Measurements from ENCODE around the gene TRIP12.
"Not testable (repeated sequence)": the region's sequence is repeated elsewhere in the genome, so short reads cannot be mapped to it uniquely, and the experiment has no call there.

TRIP12 gene

GRCh38 chr2:229849073-229849472 lies 72.7 kb downstream of the TRIP12 start:
- H3K4me3 ChIP-seq (ENCODE audit: low read length) = no peak overlapping the region
- DNase-seq (ENCODE audit: low read depth) = no peak
- TF ChIP-seq CTCF (conservative IDR thresholded peaks at IDR 0.05; ENCODE audit: low read depth, low read length) = no peak

- no peak for TF ChIP-seq CTCF (conservative IDR thresholded peaks at IDR 0.05; ENCODE audit: low read depth, low read length)
- DNase-seq (ENCODE audit: low read depth) = no peak
- no peak overlapping the region for H3K4me3 ChIP-seq (ENCODE audit: low read length)
These were observed 78.2 kb downstream of the TRIP12 start for GRCh38 chr2:229843613-229844012.

GRCh38 chr2:229838729-229839128 lies 83.1 kb downstream of the TRIP12 start:
- DNase-seq (ENCODE audit: low read depth) = no peak

GRCh38 chr2:229836847-229837246 lies 85.0 kb downstream of the TRIP12 start:
- no peak for DNase-seq (ENCODE audit: low read depth)
- TF ChIP-seq CTCF (conservative IDR thresholded peaks at IDR 0.05; ENCODE audit: low read depth, low read length) = no peak
- no peak overlapping the region for H3K4me3 ChIP-seq (ENCODE audit: low read length)

More at GRCh38 chr2:229838729-229839128, 83.1 kb downstream of the TRIP12 start:
- TF ChIP-seq CTCF (conservative IDR thresholded peaks at IDR 0.05; ENCODE audit: low read depth, low read length) = no peak
- H3K4me3 ChIP-seq (ENCODE audit: low read length) = no peak overlapping the region

- no peak overlapping the region for H3K4me3 ChIP-seq (ENCODE audit: low read length)
- DNase-seq (ENCODE audit: low read depth) = no peak
- no peak for TF ChIP-seq CTCF (conservative IDR thresholded peaks at IDR 0.05; ENCODE audit: low read depth, low read length)
These were observed 86.1 kb downstream of the TRIP12 start for GRCh38 chr2:229835596-229836283.

GRCh38 chr2:229834368-229834767 lies 87.4 kb downstream of the TRIP12 start:
- H3K4me3 ChIP-seq (ENCODE audit: low read length); DNase-seq (ENCODE audit: low read depth): not testable (repeated sequence)

- TF ChIP-seq CTCF (conservative IDR thresholded peaks at IDR 0.05; ENCODE audit: low read depth, low read length) = no peak
- H3K4me3 ChIP-seq (ENCODE audit: low read length) = no peak overlapping the region
- no peak for DNase-seq (ENCODE audit: low read depth)
These were observed 89.3 kb downstream of the TRIP12 start for GRCh38 chr2:229832510-229832898.

Data from retinal pigment epithelial cell (primary cell).